ENCODE results near the gene NFIC.
"Not testable (repeated sequence)": the region's sequence is repeated elsewhere in the genome, so short reads cannot be mapped to it uniquely, and the experiment has no call there.

The NFIC gene

GRCh38 chr19:3375221-3376090 lies 9.1 kb downstream of the NFIC start:
- DNase-seq, result no peak

- DNase-seq, result not testable (repeated sequence)
Measured at GRCh38 chr19:3376091-3376455, 9.7 kb downstream of the NFIC start.

GRCh38 chr19:3378352-3379150 lies 12.2 kb downstream of the NFIC start:
- no peak for DNase-seq

GRCh38 chr19:3380829-3381228 lies 14.4 kb downstream of the NFIC start:
- no peak for DNase-seq

- DNase-seq, result no peak
Measured at GRCh38 chr19:3381701-3382372, 15.5 kb downstream of the NFIC start.

- DNase-seq, result no peak
Measured at GRCh38 chr19:3382460-3383100, 16.2 kb downstream of the NFIC start.

GRCh38 chr19:3383121-3383722 lies 16.8 kb downstream of the NFIC start:
- no peak for DNase-seq

- no peak for DNase-seq
Measured at GRCh38 chr19:3386447-3387234, 20.3 kb downstream of the NFIC start.

GRCh38 chr19:3387645-3388589 lies 21.5 kb downstream of the NFIC start:
- peak; percentile 91 for DNase-seq

GRCh38 chr19:3389446-3389778 lies 23.0 kb downstream of the NFIC start:
- no peak for DNase-seq

- peak; percentile 60 for DNase-seq
Measured at GRCh38 chr19:3389876-3390371, 23.5 kb downstream of the NFIC start.

GRCh38 chr19:3391911-3392310 lies 25.5 kb downstream of the NFIC start:
- DNase-seq, result not testable (repeated sequence)

GRCh38 chr19:3392480-3392879 lies 26.1 kb downstream of the NFIC start:
- DNase-seq, result no peak

GRCh38 chr19:3396881-3397265 lies 30.5 kb downstream of the NFIC start:
- DNase-seq, result no peak

GRCh38 chr19:3397266-3398022 lies 31.1 kb downstream of the NFIC start:
- no peak for DNase-seq

GRCh38 chr19:3398114-3398899 lies 31.9 kb downstream of the NFIC start:
- no peak for DNase-seq

- DNase-seq, result no peak
Measured at GRCh38 chr19:3398900-3399278, 32.5 kb downstream of the NFIC start.

- DNase-seq, result not testable (repeated sequence)
Measured at GRCh38 chr19:3399311-3399710, 32.9 kb downstream of the NFIC start.
